Limb (tissue), 2 donors: ENCODE data around the gene VPS50.

Source experiments
- DNase-seq, 2 donors: peaks; one replicate each; pipeline ENCODE4 v3.0.0-alpha.2; 2016; ENCODE audit errors: extremely low spot score in 2 of 2

Gene VPS50

GRCh38 chr7:93407239-93407638, 175.1 kb downstream of the VPS50 start:
- DNase-seq, result no peak

- no peak for DNase-seq
These were observed 177.2 kb downstream of the VPS50 start for GRCh38 chr7:93409324-93409723.
